Uterus (tissue), 4 donors: ENCODE measurements around the gene IGFL3. TPM values are rescaled to one million over a fixed set of nuclear protein-coding genes. Genes with fewer than 3 reads are reported as not detected.

Experiments
- DNase-seq, 2 donors: peaks; one replicate each; pipeline ENCODE4 v3.0.0-alpha.2; 2019 to 2020
- H3K27ac ChIP-seq, 2 donors: fragments of 200-600 bp; sonication (generic); 1 replicate in 1 of 2; 2 replicates in 1 of 2; pipeline ENCODE4 v1.5.1; 2016 to 2018
- H3K27me3 ChIP-seq, 2 donors: fragments of 200-600 bp; sonication (generic); one replicate each; pipeline ENCODE4 v1.5.1; 2018 to 2019; ENCODE audit warnings: control low read depth in 1 of 2
- H3K36me3 ChIP-seq, 2 donors: fragments of 200-600 bp; sonication (generic); one replicate each; pipeline ENCODE4 v1.5.1; 2019; ENCODE audit warnings: control low read depth in 1 of 2
- H3K4me1 ChIP-seq, 2 donors: fragments of 200-600 bp; sonication (generic); one replicate each; pipeline ENCODE4 v1.5.1; 2018 to 2019; ENCODE audit warnings: control low read depth in 1 of 2
- H3K4me3 ChIP-seq, 2 donors: fragments of 200-600 bp; sonication (generic); 1 replicate in 1 of 2; 2 replicates in 1 of 2; pipeline ENCODE4 v1.5.1; 2018 to 2019; ENCODE audit warnings: mild to moderate bottlenecking in 1 of 2
- H3K9me3 ChIP-seq, 2 donors: fragments of 200-600 bp; sonication (generic); one replicate each; pipeline ENCODE4 v1.5.1; 2019; ENCODE audit warnings: control low read depth in 1 of 2
- POLR2A ChIP-seq, 2 donors: fragments of 450-650 bp; IDR thresholded peaks; one replicate each; pipeline ENCODE4 v1.6.1; 2016; ENCODE audit warnings: antibody characterized with exemption in 2 of 2, mild to moderate bottlenecking in 1 of 2, moderate library complexity in 1 of 2
- intact Hi-C: fragments of 100-400 bp; cut with DNase I; formaldehyde crosslinking; loops from one replicate; pipeline ENCODE4 v1.15.1; 2023; ENCODE audit warnings: low total_unique reads
- total RNA-seq, 4 donors: library from RNA; depleted of rRNA in 3 of 4; stranded (reverse); fragments of >200 nt in 3 of 4; gene quantifications; one replicate each; pipeline versions ENCODE4 v1.1.0 to v1.2.4, GENCODE V29; 2014 to 2023
- TF ChIP-seq, protein P1 (sequence below), 4 experiments: fragments of 200-600 bp in 2 of 4; fragments of 450-650 bp in 2 of 4; sonication (generic) in 2 of 4; IDR thresholded peaks; one replicate each; pipeline ENCODE4 v1.5.1; 2016 to 2019; ENCODE audit warnings: antibody characterized with exemption in 4 of 4, mild to moderate bottlenecking in 2 of 4, moderate library complexity in 1 of 4
- donor health status: DM: yes; HTN: yes; CAD: no.

IGFL3 gene
- total RNA-seq, 4 donors from 2014 or later: not detected

DNA sequence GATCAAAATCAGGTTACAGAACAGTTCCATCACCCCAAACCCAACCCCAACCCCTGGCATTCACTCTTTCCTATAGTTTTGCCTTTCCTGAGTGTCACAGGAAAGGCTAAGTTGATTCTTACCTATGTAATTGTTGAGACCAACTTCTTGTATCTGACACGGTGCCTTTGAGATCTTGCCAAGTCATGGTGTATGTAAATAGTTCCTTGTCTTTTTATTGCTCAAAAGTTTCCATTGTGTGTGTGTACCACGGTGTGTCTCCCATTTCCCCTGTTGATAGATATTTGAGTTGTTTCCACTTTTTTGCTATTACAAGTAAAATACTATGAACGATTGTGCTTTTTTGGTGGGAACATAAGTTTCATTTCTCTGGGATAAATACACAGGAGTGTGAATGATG, 20.3 kb upstream of the IGFL3 start:
- no peaks in the 10 kb centered on the region for H3K4me1 ChIP-seq
- no peaks in the 10 kb centered on the region for H3K27me3 ChIP-seq
- DNase-seq: no peak
- TF ChIP-seq POLR2A (IDR thresholded peaks at IDR 0.05): no peak
- TF ChIP-seq, protein P1, sequence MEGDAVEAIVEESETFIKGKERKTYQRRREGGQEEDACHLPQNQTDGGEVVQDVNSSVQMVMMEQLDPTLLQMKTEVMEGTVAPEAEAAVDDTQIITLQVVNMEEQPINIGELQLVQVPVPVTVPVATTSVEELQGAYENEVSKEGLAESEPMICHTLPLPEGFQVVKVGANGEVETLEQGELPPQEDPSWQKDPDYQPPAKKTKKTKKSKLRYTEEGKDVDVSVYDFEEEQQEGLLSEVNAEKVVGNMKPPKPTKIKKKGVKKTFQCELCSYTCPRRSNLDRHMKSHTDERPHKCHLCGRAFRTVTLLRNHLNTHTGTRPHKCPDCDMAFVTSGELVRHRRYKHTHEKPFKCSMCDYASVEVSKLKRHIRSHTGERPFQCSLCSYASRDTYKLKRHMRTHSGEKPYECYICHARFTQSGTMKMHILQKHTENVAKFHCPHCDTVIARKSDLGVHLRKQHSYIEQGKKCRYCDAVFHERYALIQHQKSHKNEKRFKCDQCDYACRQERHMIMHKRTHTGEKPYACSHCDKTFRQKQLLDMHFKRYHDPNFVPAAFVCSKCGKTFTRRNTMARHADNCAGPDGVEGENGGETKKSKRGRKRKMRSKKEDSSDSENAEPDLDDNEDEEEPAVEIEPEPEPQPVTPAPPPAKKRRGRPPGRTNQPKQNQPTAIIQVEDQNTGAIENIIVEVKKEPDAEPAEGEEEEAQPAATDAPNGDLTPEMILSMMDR (IDR thresholded peaks at IDR 0.05): no peak
- no peak overlapping the region for H3K27ac ChIP-seq
- no peak overlapping the region for H3K4me3 ChIP-seq
- no peaks in the 10 kb centered on the region for H3K9me3 ChIP-seq
- no peaks in the 10 kb centered on the region for H3K36me3 ChIP-seq
- intact Hi-C loops: no loop called here

DNA sequence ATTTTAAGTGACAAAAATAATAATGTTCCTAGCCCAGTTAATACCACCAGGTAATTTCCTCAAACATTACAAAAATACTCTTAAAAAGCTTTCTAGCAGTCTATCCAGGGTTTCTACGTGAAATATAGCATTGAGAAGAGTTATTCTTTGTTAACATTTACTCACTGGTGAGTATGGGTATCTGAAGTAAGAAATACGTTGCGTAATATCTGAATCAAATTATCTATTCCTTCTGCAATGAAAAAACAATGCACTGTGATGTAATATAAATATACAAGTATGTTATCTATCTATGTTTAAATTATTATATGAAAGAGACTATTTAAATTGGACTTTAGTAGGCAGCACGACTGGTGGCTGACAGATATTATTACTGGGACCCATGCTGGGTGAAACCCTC, 17.8 kb upstream of the IGFL3 start:
- no peaks in the 10 kb centered on the region for H3K27me3 ChIP-seq
- TF ChIP-seq, protein P1 (IDR thresholded peaks at IDR 0.05): no peak
- no peaks in the 10 kb centered on the region for H3K36me3 ChIP-seq
- intact Hi-C loops: no loop called here
- H3K4me1 ChIP-seq: no peaks in the 10 kb centered on the region
- H3K27ac ChIP-seq: no peak overlapping the region
- H3K9me3 ChIP-seq: no peaks in the 10 kb centered on the region
- no peak for DNase-seq
- H3K4me3 ChIP-seq: no peak overlapping the region

DNA sequence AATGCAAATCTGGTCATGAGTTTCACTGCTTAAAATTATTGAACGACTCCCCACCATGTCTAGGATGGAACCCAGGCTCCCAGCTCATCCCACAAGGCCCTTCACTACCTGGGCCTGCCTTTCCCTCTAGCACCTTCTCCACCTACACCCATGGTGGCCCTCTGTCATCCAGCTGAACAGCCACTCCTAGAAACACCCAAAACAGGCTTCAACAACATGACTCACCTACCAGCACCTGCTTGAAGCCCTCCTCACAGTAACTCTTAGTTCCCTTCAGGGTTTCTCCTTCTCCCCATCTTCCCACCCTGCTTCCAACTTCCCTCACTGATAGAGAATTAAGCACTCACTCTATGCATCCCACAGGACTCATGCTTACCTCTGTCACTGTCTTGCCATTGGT, 16.9 kb upstream of the IGFL3 start:
- Histone ChIP-seq H3K36me3 (no peaks in the 10 kb centered on the region), H3K4me3 (no peak overlapping the region), H3K9me3 (no peaks in the 10 kb centered on the region), H3K4me1 (no peaks in the 10 kb centered on the region), H3K27ac (no peak overlapping the region), H3K27me3 (no peaks in the 10 kb centered on the region)
- no peak for DNase-seq
- TF ChIP-seq POLR2A (IDR thresholded peaks at IDR 0.05): no peak
- TF ChIP-seq, protein P1 (IDR thresholded peaks at IDR 0.05): no peak
- intact Hi-C loops: no loop called here

DNA sequence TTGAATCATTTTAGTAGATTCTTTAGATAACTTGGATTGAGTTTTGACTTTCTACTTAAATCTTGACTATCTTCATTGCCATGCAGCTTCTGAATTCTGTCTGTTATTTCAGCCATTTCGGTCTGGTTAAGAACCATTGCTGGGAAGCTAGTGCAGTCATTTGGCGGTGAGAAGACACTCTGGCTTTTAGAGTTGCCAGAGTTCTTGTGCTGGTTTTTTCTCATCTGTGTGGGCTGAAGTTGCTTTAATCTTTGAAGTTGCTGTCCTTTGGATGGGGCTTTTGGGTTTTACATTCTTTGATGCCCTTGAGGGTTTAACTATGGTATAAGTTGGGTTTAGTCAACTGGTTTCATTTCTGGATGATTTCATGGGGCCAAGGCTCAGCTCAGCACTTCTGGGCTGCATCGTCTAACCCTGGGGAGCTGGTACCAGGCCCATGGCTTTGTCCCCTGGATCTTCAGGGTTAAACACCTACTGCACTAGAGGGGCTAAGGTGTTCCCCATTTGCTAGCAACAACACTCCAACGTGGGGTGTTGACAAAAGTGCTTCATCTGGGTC, 13.5 kb upstream of the IGFL3 start:
- Histone ChIP-seq H3K4me1 (peaks cover 6 to 7% of the 10 kb centered on the region in 2 donors), H3K36me3 (no peaks in the 10 kb centered on the region), H3K4me3 (no peak overlapping the region), H3K27ac (no peak overlapping the region), H3K9me3 (no peaks in the 10 kb centered on the region), H3K27me3 (no peaks in the 10 kb centered on the region)
- no peak for DNase-seq
- TF ChIP-seq, protein P1 (IDR thresholded peaks at IDR 0.05): no peak
- TF ChIP-seq POLR2A (IDR thresholded peaks at IDR 0.05): no peak
- intact Hi-C loops: no loop called here

DNA sequence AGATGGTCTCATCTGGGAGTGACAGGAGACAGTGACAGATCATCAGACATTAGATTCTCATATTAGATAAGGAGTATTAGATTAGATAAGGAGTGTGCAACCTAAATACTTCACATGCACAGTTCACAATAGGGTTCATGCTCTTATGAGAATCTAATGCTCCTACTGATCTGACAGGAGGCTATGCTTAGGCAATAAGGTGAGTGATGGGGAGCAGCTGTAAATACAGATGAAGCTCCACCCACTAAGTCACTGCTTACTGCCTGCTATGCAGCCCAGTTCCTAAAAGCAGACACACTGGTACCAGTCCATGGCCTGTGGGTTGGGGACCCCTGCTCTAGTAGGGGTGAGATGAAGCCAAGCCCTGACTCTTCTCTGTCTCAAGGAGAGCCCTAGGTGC, 10.0 kb upstream of the IGFL3 start:
- TF ChIP-seq POLR2A (IDR thresholded peaks at IDR 0.05): no peak
- TF ChIP-seq, protein P1 (IDR thresholded peaks at IDR 0.05): no peak
- Histone ChIP-seq H3K36me3 (no peaks in the 10 kb centered on the region), H3K4me3 (no peak overlapping the region), H3K27me3 (no peaks in the 10 kb centered on the region), H3K9me3 (no peaks in the 10 kb centered on the region), H3K4me1 (peaks cover 6 to 7% of the 10 kb centered on the region in 2 donors), H3K27ac (peak overlapping the region; percentile 90 to 91)
- intact Hi-C loops: no loop called here
- no peak for DNase-seq
